ENCODE measurements around the gene IGFLR1.
"Not testable (repeated sequence)": the region's sequence is repeated elsewhere in the genome, so short reads cannot be mapped to it uniquely, and the experiment has no call there.

The IGFLR1 gene

DNA sequence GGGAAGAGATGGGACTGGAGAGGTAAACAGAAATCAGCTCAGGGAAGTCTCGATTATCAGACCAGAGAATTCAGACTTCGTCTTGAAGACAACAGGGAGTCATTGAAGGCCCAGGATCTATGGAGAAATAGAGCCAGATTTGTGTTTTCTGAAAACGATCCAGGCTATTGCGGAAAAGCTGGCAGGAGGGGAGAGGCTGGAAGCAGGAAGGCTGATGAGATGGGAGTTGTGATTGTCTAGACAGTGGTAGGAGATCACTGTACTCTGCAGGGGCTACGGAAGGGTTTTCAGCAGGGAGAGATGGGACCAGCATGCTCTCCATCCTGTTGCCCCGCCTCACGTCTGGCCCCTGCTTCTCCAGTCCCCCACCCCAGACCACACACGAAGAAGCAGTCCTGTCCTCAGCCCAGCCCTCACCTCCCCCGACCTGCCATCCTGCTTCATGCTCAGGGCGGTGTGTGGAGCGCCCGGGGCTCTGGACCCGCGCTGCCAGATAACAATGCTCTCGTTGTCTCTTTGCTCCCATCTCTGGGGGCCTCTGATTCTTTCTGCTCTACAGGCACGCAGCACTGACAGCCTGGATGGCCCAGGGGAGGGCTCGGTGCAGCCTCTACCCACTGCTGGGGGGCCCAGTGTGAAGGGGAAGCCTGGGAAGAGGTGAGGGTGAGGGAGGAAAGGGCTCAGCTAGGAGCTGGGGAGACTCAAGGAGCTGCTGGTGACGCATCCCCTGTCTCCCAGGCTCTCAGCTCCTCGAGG, 35.0 kb upstream of the IGFLR1 start:
- no peak for DNase-seq

GRCh38 chr19:35776102-35776788, 34.0 kb upstream of the IGFLR1 start:
- DNase-seq: no peak

DNA sequence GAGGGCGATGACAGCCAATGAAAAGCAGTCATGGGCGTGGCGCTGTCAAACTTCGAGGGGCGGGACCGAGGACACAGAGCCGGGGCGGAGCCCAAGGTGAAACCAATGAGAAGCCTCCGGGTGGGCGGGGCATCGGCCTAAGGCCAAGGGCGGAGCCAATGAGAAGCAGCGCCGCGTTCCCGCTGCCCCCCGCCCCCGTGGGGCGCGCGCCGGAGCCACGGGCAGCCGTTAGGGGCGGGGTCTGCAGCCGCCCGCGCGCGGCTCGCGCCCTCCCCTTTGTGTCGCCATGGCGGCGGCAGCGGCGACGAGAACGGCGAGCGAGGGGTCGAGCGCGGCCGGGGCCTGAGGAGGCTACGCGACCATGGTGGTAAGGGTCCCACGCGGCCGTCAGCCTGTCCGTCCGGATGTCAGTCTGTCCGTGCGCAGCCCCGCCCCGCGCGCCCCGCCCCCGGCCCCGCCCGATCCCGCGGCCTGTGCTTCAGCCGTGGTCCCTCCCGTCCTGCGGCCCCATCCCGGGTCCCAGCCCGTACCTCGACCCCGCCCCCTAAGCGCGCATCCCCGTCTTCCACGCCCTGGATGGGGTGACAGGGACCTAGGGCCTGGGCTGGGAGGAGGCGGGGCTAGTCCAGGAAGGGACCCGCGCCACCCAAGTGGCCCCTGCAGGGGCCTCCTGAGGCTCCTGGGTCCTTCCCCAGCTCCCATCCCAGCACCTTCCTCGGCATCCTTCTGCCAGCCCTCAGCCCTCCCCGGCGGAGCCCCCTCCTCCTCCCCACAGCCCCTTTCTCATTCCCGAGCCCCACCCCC, 33.2 kb upstream of the IGFLR1 start, which contains the start of gene ARHGAP33:
TSS of gene ARHGAP33 (plus strand) at position 267 of the 804 bp plus-strand sequence. CDS start at position 362, 95 bp downstream.
- DNase-seq: peak; percentile 99

DNA sequence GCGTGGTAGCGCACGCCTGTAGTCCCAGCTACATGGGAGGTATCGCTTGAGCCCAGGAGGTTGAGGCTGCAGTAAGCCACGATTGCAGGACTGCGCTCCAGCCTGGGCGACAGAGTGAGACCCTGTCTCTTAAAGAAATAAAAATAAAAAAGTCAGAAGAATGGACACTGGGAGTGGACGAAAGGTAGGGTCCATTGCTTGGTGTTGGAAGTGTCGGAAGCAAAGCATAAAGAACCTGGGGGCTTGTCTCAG, 32.7 kb upstream of the IGFLR1 start:
- no peak for DNase-seq

- no peak for DNase-seq
These were observed 32.2 kb upstream of the IGFLR1 start for GRCh38 chr19:35774274-35775045.

- DNase-seq: no peak
These were observed 31.0 kb upstream of the IGFLR1 start for GRCh38 chr19:35773020-35773806.

DNA sequence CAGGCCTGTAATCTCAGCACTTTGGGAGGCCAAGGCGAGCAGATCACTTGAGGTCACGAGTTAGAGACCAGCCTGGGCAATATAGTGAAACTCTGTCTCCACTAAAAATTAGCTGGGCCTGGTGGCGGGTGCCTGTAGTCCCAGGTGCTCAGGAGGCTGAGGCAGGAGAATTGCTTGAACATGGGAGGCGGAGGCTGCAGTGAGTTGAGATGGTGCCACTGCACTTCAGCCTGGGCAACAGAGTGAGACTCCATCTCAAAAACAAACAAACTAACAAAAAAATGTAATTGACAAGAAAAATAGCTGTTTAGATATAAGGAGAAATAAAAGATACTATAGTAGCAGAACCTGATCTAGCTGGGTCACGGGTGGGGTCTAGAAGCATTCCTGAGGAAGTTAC, 30.1 kb upstream of the IGFLR1 start:
- not testable (repeated sequence) for DNase-seq

GRCh38 chr19:35768082-35768421, 25.8 kb upstream of the IGFLR1 start:
- no peak for DNase-seq

DNA sequence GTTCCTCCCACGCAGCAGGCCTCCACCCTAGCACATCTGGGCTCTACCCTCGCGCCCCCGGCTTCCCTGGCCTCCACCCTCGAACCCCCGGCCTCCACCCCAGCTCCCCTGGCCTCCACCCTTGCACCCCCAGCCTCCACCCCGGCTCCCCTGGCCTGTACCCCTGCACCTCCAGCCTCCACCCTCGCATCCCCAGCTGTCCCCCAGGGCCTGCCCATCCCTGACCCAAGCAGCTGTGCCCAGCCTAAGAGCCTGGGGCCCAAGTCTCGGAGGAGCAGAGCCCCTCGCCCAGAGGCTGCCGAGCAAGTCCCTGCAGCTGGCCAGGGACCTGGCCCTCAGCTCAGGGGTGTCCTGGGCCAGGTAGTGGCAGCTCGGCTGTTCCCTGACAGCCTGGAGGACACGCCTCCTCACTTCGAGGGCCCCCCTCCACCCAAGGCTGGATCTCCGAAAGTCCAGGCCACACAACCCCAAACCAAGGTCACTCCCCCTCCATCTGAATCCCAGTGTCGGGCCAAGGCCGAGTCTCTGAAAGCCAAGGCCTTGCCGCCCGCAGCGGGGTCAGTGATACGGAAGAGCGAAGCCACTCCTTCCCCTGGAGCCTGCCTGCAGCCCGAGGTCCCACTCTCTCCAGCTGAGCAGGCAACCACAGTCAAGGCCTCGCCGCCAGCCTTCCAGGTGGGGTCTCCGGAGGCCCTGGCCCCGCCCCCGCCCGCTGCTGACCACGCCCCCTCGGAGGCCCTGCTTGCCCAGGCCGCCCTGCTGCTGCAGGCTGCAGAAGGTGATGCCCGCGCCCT, 25.2 kb upstream of the IGFLR1 start:
- DNase-seq: no peak

DNA sequence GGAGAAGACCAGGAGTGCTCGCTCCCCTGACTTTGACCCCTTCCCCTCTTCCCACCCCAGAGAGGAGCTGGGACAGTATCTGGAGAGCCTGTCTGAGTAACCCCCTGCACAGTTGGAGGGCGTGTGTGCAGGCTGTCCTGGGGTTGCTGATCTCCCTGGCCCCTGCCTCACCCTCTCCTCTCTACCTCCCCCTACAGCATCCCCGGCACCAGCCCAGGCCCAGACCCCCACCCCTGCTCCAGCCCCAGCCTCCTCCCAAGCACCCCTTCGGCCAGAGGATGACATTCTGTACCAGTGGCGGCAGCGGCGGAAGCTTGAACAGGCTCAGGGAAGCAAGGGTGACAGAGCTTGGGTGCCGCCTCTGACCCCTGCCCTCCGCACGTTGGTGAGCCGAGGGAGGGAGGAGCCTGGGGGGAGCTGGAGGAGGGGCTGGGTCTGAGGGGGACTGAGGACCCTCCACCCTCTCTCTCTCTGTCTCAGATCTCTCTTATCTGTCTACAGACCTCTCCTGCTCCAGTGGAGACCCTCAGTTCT, 24.4 kb upstream of the IGFLR1 start:
- no peak for DNase-seq

DNA sequence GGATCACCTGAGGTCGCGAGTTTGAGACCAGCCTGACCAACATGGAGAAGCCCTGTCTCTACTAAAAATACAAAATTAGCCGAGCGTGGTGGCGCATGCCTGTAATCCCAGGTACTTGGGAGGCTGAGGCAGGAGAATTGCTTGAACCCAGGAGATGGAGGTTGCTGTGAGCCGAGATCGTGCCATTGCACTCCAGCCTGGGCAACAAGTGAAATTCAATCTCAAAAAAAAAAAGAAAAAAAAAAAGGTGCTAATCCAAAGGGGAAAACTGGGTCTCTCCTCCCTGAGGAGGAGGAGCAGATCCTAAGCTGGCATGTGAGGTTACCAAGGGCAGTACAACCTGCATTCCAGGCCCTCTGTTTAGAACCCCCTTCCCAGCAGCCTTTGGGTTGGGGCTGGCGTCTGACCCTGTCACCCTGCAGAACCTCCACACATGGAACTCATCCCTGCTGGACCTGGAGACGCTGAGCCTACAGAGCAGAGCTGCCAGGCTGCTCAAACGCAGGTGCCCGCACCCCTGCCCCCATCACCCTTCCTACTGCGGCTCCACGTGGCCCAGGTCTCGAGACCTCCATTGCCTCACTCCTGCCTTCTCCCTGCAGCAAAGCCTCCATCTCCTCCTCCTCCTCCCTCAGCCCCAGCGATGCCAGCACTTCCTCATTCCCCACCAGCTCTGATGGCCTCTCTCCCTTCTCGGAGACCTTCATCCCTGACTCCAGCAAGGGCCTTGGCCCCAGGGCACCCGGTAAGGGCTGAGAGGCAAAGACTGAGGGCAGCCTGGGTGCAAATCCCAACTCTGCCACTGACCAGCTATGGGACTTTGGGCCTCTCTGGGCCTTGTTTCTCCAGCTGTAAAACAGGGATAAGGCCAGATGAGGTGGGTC, 22.4 kb upstream of the IGFLR1 start:
- DNase-seq: no peak

DNA sequence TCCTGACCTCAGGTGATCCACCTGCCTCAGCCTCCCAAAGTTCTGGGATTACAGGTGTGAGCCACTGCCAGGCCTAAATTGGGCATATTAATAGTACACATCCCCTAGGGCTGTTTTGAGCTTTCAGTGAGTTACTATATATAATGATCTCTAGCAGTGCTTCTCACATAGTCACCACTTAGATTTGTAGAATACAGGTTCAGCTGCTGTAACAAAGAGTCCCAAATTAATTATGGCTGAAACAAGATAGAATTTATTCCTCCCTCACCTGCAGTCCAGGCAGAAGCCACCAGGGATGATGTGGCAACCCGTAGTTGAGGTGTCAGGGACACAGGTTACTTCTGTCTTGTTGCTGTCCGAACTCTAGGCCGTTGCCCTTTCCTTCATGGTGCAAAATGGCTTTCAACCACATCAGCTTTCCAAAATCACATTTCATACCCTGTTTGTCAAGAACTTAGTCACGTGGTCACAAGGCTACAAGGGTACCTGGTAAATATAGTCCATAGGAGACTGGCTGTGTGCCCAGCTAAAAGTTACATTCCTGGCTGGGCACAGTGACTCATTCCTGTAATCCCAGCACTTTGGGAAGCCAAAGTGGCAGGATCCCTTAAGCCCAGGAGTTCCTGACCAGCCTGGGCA, 18.6 kb upstream of the IGFLR1 start:
- no peak for DNase-seq

GRCh38 chr19:35759697-35760096, 17.4 kb upstream of the IGFLR1 start:
- no peak for DNase-seq

DNA sequence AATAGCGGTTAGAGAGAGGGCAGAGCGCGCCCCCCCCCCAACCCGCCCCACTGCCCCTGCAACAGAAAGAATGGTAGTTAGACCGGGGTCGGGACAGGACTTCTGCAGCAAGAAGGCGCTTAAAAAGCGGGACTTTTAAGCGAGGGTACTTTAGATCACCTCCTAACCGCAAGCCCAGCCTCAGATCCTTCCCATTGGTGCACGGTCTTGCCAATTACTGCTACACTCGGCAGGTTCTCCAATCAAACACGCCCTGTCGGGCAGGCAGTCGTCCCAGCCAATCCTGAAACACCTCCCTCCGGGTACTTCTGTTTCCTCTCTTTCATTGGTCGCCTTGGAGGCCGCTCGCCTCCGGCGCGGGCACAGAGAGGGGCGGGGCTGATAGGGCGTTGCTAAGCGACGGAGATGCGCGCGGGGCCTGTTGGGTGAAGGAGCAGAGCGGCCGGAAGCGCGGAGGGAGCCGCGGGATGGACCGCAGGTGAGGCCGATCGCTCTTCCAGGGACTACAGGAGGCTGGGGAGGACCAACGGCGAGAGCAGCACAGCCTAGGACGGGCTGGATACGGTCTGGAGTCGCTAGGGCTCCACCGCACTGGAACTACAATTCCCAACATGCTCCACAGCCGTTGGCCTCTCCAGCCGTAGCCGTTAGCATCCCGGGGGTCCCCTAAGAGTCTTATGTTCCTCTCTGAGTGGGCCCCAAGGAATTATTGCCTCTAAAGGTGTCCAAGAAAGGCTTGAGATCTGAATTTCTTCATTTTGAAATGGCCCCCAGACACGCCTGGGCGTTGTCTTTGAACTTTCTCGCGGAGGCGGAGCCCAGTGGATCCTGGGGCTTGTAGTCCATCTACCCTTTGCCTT, 15.7 kb upstream of the IGFLR1 start, which contains the start of gene PROSER3:
TSS of gene PROSER3 (plus strand) at position 428 of the 860 bp plus-strand sequence. CDS start at position 468, 40 bp downstream.
- DNase-seq: peak; percentile 98

- DNase-seq: no peak
These were observed 15.0 kb upstream of the IGFLR1 start for GRCh38 chr19:35757231-35757748.

DNA sequence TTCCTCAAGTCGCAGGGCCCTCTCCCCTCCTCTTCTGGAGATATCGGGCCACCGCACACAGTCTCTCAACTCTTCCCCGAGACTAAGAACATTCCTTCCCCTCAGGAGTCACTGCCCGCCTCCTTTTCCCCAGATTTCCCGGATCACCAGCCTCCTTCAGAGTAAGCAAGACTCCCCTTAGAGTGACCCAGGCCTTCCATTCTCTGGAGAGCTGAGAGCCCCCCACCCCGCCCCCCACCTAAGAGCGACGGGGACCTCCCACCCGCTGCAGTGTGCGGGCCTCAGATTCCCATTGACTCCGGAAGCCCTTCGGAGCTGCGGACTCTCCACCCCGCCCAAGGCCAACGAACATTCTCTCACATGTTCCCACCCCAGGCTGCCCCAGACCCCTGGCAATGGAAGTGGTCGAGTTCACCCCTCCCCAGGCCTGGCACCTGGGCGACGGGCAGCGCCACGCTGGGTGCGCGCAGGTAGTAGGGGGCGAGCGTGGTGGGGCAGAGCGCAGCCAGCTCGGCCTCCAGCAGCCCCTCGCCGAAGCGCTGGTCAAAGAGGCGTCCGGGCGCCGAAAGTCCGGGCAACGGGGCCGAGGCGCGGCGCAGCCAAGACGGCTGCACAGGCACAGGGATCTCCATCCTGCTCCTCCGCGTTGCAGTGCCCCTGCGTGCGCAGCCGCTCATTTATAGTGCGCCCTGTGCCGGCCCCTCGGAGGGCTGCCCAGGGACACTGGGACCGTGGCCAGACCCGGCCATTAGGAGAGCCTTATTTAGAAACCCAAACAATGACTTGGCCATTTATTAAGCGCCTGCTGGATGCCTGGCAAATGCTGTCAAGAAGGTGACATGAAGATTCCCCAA, 14.4 kb upstream of the IGFLR1 start, which contains the start of gene HSPB6:
TSS of gene HSPB6 (minus strand) at position 653 of the 854 bp plus-strand sequence. CDS start at position 632, 21 bp downstream.
- no peak for DNase-seq

Measured in stimulated activated CD4-positive, alpha-beta T cell treated with anti-CD3 and anti-CD28 coated beads, Interleukin-4, amount 100 ng/mL, for 24 hours (primary cell).